Left ventricle myocardium superior (tissue), 1 donor: ENCODE measurements around the gene PIK3C3. TPM values are rescaled to one million over a fixed set of nuclear protein-coding genes. Genes with fewer than 3 reads are reported as not detected.

Experiments used
- ATAC-seq: fragments of 200-7000 bp; cut with Tn5 transposase; one replicate; pipeline ENCODE4 v1.9.1; 2020; ENCODE audit warnings: mild to moderate bottlenecking, moderate library complexity
- DNase-seq: peaks from one replicate; pipeline ENCODE4 v3.0.0-alpha.2; 2020
- intact Hi-C: fragments of 100-400 bp; cut with micrococcal nuclease; formaldehyde crosslinking; loops from one replicate; pipeline ENCODE4 v1.11.0; 2022
- total RNA-seq: library from RNA; stranded (reverse); fragmentation: NEBNext Ultra II Directional; extraction: Animal tissue kit (Norgen Biotek cat#: 25700); gene quantifications from one replicate; pipeline ENCODE4 v1.2.1, GENCODE V29; 2021
- donor health status: DM: no; HTN: yes; CAD: no; lungs with severe emphysema.

The PIK3C3 gene
- total RNA-seq, 1 donor from 2014 or later, result 34.1 TPM

GRCh38 chr18:42051411-42051810 lies 96.4 kb downstream of the PIK3C3 start:
- ATAC-seq (no peak), DNase-seq (no peak)
- intact Hi-C loops, result no loop called here

- intact Hi-C loops, result no loop called here
- ATAC-seq, result no peak
Observed at GRCh38 chr18:42052122-42052708, 97.2 kb downstream of the PIK3C3 start.

GRCh38 chr18:42053188-42053781 lies 98.3 kb downstream of the PIK3C3 start:
- intact Hi-C loops, result no loop called here
- peak; percentile 74 for ATAC-seq
- peak; percentile 33 for DNase-seq

More at GRCh38 chr18:42052122-42052708, 97.2 kb downstream of the PIK3C3 start:
- DNase-seq, result no peak

GRCh38 chr18:42064109-42064508 lies 109.1 kb downstream of the PIK3C3 start:
- intact Hi-C loops, result no loop called here
- ATAC-seq (no peak), DNase-seq (no peak)

GRCh38 chr18:42067518-42067917 lies 112.5 kb downstream of the PIK3C3 start:
- no peak for ATAC-seq
- intact Hi-C loops, result no loop called here
- DNase-seq, result no peak

GRCh38 chr18:42068030-42068429 lies 113.0 kb downstream of the PIK3C3 start:
- DNase-seq (no peak), ATAC-seq (no peak)
- intact Hi-C loops, result no loop called here

GRCh38 chr18:42069036-42069435 lies 114.0 kb downstream of the PIK3C3 start:
- ATAC-seq, result no peak
- no peak for DNase-seq
- intact Hi-C loops, result no loop called here

- DNase-seq (no peak), ATAC-seq (no peak)
- intact Hi-C loops, result no loop called here
Observed at GRCh38 chr18:42072407-42072806, 117.4 kb downstream of the PIK3C3 start.

GRCh38 chr18:42074704-42075103 lies 119.7 kb downstream of the PIK3C3 start:
- ATAC-seq (no peak), DNase-seq (no peak)
- intact Hi-C loops, result no loop called here

GRCh38 chr18:42078711-42079110 lies 123.7 kb downstream of the PIK3C3 start:
- DNase-seq (no peak), ATAC-seq (no peak)

GRCh38 chr18:42080340-42080739 lies 125.3 kb downstream of the PIK3C3 start:
- DNase-seq, result no peak

More at GRCh38 chr18:42078711-42079110, 123.7 kb downstream of the PIK3C3 start:
- intact Hi-C loops, result no loop called here

GRCh38 chr18:42082415-42083234 lies 127.6 kb downstream of the PIK3C3 start:
- intact Hi-C loops, result no loop called here
- no peak for ATAC-seq
- no peak for DNase-seq

More at GRCh38 chr18:42080340-42080739, 125.3 kb downstream of the PIK3C3 start:
- no peak for ATAC-seq
- intact Hi-C loops, result no loop called here

- DNase-seq, result no peak
- intact Hi-C loops, result no loop called here
- ATAC-seq, result no peak
Observed at GRCh38 chr18:42086288-42086687, 131.3 kb downstream of the PIK3C3 start.

GRCh38 chr18:42087235-42087634 lies 132.2 kb downstream of the PIK3C3 start:
- intact Hi-C loops, result no loop called here
- DNase-seq, result no peak
- ATAC-seq, result no peak

- intact Hi-C loops, result no loop called here
- DNase-seq, result no peak
- ATAC-seq, result no peak
Observed at GRCh38 chr18:42087876-42088275, 132.8 kb downstream of the PIK3C3 start.

GRCh38 chr18:42092848-42093247 lies 137.8 kb downstream of the PIK3C3 start:
- no peak for DNase-seq
- intact Hi-C loops, result no loop called here
- peak; percentile 54 for ATAC-seq

- intact Hi-C loops, result no loop called here
- DNase-seq (no peak), ATAC-seq (no peak)
Observed at GRCh38 chr18:42094875-42095274, 139.8 kb downstream of the PIK3C3 start.

GRCh38 chr18:42095732-42096377 lies 140.8 kb downstream of the PIK3C3 start:
- intact Hi-C loops, result no loop called here
- ATAC-seq (no peak), DNase-seq (no peak)

GRCh38 chr18:42100248-42100647 lies 145.2 kb downstream of the PIK3C3 start:
- ATAC-seq, result no peak
- DNase-seq, result no peak
- intact Hi-C loops, result no loop called here

GRCh38 chr18:42100911-42101310 lies 145.9 kb downstream of the PIK3C3 start:
- intact Hi-C loops, result no loop called here
- DNase-seq, result no peak

More at GRCh38 chr18:42100911-42101310, 145.9 kb downstream of the PIK3C3 start:
- ATAC-seq, result no peak
